Measurements from ENCODE around the gene PPP2R5A. TPM values are rescaled to one million over a fixed set of nuclear protein-coding genes. Genes with fewer than 3 reads are reported as not detected.
"Not testable (repeated sequence)": the region's sequence is repeated elsewhere in the genome, so short reads cannot be mapped to it uniquely, and the experiment has no call there.

Gene PPP2R5A
- total RNA-seq, 1 donor from 2014 or later, result 80.7 TPM

DNA sequence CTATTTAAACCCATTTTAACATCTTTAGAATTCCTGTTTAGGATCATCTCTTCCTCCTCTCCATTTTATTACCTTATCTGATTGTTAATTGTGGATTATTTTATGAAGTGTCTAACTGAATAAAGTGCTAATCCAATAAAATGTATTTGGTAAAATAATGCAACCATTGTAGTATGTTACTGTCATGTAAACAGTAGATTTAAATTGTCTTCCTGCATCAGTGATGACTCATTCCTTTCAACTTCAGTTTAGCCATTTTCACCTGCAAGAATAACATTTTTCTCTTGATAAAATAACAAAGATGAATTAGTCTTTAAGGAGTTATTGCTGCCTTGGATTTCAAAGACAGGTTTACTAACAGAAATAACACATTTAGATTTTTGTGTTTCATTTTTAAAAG lies 5.4 kb downstream of the PPP2R5A start:
- no peak for ATAC-seq
- DNase-seq, result no peak
- intact Hi-C loops (cut with micrococcal nuclease), result loop anchor here (5.0 kb wide), 1 partner anchor 218 kb away; no protein-coding TSS in a partner anchor

DNA sequence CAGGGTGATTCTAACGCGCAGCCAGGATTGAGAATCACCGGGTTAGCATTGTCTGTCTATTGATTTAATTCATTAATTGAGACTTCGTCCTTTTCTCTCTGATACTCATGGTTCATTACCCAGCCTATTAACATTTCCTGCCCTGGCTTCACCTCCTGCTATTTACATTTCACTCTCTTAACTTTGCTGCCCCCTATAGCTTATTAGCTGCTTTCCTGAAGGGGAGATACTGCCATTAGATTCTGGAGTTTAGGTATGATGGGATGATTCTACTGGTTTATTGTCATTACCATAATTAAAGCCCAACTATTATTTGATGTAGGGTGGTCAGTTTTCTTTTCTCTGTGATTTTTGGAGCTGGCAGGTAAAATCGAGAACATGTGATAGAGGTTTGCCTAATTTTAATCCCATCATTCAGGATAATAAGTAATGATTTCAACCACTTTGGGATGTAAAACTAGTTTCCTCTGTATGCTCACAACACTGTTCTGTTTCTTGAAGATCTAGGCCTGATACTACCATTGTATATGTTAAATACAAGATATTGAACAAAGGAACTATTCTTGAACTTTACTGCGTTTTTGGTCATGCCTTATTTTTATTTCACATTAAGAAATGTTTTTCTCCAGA lies 6.4 kb downstream of the PPP2R5A start:
- ATAC-seq (peak; percentile 70), DNase-seq (no peak)
- intact Hi-C loops (cut with micrococcal nuclease), result loop anchor here (5.0 kb wide), 1 partner anchor 219 kb away; no protein-coding TSS in a partner anchor

DNA sequence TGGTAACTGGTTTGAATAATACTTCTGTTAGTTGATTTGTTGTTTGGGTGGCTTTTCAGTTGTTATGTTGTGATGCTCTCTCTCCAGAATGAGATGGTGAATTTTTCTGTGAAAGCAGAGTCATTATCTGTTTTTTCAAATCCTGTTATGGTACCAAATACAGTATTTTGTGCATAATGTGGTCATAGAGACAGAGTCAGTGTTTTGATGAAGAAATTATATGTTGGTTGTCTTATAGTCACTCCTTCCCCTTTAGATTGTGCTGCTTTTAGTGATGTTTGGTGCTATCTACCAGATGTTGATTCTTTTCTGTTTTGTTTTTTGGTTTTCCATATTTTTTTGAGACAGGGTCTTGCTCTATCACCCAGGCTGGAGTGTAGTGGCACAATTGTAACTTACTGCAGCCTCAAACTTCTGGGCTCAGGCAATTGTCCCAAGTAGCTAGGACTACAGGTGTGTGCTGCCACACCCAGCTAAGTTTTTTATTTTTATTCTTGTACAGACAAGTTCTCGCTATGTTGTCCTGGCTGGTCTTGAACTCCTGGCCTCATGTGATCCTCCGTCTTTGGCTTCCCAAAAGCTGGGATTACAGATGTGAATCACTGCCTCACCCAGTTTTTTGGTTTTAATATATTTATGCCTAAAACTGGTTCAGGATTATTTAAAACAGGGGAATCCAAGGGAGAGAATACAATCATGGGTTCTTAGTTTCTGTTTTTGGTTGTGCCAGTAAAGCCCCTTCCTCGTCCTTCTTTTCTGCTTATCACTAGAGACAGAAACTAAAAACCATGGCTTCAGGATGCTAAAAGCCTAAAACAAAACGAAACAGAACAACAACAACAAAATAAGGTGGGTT lies 7.3 kb downstream of the PPP2R5A start:
- no peak for ATAC-seq
- intact Hi-C loops (cut with micrococcal nuclease), result loop anchor here (5.0 kb wide), 1 partner anchor 220 kb away; no protein-coding TSS in a partner anchor

DNA sequence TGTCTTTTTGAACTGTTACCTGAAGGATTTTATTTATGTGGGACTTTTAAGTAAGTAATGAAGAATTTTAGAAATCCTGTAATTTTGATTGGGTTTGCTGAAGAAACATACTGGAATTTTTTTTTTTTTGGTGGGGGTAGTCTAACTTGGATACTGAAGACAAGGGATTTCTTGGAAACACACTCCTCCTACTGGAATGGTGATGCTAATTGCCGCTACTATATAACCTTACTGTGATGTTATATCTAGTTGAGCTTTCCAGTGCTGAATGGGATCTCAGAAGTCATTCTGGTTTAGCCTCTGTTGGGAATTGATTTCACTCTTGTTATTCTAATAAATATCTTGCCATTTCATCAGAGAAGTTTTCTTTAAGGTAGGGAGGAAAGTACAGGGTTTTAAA lies 8.4 kb downstream of the PPP2R5A start:
- intact Hi-C loops (cut with micrococcal nuclease), result loop anchor here (5.0 kb wide), 1 partner anchor 221 kb away; no protein-coding TSS in a partner anchor
- ATAC-seq (peak; percentile 44), DNase-seq (no peak)

More for the DNA sequence above, 7.3 kb downstream of the PPP2R5A start:
- DNase-seq, result no peak

DNA sequence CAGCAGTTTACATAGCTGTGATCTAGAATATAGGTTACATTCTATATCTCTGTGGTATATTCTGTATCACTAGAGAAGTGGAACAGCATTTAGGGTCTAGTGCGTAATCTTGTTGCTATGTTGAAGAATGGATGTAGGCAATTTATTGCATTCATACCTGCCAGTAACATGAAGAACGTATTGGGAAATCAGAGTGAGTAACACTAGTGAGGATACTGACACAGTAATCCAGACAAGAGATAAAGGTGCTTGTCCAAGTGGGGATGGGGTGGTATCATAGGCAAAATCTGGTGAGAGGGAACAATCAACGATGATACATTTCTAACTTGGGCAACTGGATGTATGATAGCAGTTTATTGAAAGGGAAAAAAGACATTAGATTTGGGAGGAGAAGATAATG lies 9.8 kb downstream of the PPP2R5A start:
- DNase-seq, result no peak
- intact Hi-C loops (cut with micrococcal nuclease), result loop anchor here (5.0 kb wide), 1 partner anchor 223 kb away; no protein-coding TSS in a partner anchor
- ATAC-seq, result no peak

DNA sequence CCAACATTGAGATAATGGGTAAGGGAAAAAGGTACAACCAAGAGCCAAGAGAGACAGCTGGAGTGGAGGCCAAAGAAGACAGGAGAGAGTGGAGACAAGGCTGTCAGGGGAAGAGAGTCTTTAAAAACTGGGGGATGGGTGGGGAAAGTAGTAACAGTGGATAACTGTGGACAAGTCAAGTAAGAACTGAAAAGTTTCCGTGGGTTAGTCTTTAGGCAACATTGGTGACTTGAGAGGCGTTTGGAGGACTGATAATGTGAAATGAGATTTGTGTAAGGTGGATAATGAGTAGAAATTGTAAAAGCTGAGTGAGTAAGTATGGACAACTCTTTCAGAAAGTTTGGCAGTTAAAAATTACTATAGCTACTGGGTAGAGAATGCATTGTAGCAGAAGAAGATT lies 10.4 kb downstream of the PPP2R5A start:
- ATAC-seq, result no peak
- intact Hi-C loops (cut with micrococcal nuclease), result no loop called here

DNA sequence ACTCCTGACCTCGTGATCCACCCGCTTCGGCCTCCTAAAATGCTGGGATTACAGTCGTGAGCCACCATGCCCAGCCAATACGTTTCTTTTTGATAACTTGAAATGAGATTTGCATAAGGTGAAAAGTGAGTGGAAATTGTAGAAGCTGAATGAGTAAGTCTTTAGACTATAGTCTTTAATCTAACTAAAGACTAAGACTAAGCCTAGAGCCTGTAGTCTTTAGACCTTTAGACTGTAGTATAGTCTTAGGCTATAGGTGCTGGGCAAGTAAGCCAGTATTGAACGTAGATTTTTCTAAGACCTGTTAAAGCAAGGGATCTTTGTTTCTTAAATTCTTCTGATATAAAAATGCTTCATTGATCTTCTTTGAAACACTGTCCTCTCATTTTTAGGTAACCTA lies 12.1 kb downstream of the PPP2R5A start:
- DNase-seq (no peak), ATAC-seq (no peak)
- intact Hi-C loops (cut with micrococcal nuclease), result no loop called here

More for the DNA sequence above, 10.4 kb downstream of the PPP2R5A start:
- DNase-seq, result no peak

DNA sequence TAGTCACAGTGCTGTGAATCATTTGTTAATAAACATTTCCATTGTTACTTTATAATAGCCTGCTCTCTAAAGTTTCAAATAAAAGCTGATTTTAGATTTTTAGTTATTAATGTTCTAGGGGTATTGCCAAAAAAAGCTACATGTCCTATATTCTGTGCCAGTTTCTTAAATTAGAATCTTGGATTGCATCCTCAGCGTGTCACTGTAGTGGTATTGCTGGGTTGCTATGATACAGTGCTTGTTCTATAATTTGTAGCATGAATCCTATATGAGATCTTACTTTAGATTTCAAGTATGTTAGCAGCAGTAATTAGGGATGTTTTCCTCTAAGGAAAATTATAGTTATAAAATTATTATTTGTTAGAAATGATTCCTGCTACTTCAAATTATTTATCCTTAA lies 16.4 kb downstream of the PPP2R5A start:
- ATAC-seq, result peak; percentile 77
- no peak for DNase-seq
- intact Hi-C loops (cut with micrococcal nuclease), result no loop called here

DNA sequence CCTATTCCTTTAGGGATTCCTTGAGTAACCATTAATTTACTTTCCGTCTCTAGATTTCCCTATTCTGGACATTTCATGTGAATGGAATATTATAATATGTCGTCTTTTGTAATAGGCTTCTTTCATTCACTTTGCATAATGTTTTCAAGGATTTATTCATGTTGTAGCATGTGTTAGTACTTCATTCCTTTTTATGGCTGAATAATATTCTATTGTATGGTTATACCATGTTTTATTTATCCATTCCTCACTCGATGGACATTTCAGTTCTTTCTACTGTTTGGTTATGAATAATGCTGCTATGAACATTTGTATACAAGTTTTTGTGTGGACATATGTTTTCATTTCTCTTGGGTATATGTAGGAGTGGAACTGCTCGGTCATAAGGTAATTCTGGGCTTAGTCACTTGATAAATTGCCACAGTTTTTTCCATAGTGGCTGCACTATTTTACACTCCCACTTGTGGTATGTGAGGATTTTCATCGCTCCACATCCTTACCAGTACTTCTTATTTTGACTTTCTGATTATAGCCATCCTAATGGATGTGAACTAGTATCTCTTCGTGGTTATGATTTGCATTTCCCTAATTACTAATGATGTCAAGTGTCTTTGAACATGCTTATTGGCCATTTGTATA lies 17.7 kb downstream of the PPP2R5A start:
- no peak for DNase-seq
- ATAC-seq, result no peak
- intact Hi-C loops (cut with micrococcal nuclease), result no loop called here

DNA sequence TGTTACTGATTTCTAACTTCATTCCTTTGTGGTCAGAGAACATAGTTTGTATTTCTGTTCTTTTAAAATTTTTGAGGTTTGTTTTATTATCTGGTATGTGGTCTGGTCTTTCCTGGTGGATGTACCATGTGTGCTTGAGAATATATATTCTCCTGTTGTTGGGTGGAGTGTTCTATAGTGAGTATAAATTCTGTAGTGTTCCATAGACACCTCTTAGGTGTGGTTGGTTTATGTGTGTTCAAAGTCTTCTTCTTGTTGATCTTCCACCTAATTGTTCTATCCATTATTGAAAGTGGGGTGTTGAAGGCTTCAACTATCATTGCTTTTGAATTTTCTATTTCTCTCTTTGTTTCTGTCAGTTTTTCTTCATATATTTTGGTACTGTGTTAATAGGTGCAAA lies 20.1 kb downstream of the PPP2R5A start:
- intact Hi-C loops (cut with micrococcal nuclease), result no loop called here
- ATAC-seq (no peak), DNase-seq (no peak)

DNA sequence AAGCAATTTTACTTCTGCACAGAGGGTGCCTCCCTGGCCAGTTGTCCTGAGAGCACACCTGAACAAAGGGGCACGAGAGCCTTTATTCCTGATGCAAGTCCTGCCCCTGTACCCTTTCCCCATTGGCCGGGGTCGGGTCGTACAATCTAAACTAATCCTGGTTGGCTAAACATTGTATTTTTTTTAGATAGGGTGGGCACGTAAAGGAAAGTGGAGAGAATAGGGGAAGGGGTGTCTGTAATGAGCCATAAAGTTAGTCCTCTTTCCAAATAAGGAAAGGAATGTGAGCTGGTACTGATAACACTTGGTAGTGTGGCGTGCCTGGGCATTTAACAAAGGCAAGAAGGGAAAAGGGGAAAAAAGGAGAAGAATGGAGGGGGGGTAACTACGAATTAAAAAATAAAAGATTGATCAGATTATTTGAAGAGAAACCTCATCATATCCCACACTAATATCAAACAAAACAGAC lies 20.8 kb downstream of the PPP2R5A start:
- DNase-seq; intact Hi-C loops (cut with micrococcal nuclease); ATAC-seq: not testable (repeated sequence)

DNA sequence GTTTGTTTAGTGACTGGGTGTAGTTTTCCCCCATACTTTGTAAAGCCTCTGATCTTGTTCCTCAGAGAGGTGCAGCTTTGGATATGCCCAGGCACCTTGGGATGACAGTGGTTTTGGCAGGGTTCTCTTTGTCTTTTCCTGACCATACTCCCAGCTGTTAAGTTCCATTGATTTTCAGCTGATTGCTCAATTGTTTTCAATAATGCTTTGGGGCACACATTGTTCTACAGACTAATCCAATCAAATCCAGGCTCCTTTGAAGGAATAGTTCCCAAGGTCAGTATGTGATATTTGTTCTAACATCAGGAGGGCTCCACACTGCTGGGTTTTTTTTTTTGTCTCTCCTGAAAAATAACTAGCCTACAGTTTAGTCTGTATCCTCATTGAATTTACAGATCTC lies 24.8 kb downstream of the PPP2R5A start:
- intact Hi-C loops (cut with micrococcal nuclease), result no loop called here
- DNase-seq (no peak), ATAC-seq (peak; percentile 13)

DNA sequence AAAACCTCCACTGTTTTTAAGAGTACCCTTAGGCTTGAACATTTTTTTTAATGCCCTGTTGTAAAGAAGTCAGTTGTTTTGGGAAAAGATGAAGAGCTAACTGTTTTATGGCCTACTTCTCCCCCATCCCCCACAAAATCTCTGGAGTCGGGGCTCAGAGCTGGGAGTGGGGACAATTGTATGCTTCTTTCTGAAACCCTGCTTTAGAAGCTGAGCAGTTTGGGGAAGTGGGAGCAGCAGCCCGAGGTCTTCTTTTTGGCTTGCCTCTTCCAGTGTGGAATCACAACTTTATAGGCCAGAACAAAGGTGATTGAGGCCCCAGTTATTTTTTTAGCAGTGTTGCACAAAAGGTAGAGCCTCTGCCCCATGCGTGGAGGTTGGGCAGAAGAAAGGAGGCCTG lies 25.2 kb downstream of the PPP2R5A start:
- intact Hi-C loops (cut with micrococcal nuclease), result no loop called here
- ATAC-seq (no peak), DNase-seq (no peak)

DNA sequence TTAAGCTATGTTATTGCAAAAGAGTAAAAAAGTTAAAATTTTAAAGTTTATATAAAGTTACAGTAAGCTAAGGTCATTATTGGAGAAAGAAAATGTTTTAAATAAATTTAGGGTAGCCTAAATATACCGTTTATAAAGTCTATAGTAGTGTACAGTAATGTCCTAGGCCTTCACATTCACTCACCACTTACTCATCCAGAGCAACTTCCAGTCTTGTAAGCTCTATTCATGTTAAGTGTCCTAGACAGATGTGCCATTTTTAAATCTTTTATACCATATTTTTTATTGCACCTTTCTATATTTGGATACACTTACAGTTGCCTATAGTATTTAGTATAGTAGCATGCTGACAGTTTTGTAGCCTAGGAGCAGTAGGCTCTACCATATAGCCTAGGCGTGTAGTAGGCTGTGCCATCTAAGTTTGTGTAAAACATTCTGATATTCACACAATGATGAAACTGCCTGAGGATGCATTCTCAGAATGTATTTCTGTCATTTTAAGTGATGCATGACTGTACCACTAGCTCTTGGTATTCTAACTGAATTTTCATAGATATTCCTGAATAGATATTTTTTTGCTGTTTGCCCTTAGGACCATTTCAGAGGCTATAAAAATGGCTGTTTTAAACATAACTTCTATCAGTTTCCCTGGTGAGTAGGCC lies 26.8 kb downstream of the PPP2R5A start:
- ATAC-seq (peak; percentile 13), DNase-seq (no peak)
- intact Hi-C loops (cut with micrococcal nuclease), result no loop called here

DNA sequence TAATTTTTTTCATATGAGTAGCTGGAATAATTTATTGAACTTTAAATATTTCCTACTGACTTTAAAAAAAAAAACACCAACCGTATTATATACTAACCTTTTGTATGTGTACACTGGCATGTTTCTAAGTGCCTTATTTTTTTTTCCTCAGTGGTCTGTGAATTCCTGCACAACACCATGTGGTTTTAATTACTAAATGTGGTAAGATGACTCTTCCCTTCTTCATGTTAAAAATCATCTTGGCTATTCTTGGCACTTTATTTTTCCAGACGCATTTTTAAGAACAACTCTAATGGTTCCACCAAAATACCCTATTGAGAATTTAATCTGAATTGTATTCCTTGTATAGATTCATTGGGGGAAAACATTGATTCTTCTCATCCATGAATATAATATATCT lies 28.4 kb downstream of the PPP2R5A start:
- intact Hi-C loops (cut with micrococcal nuclease), result no loop called here
- DNase-seq (no peak), ATAC-seq (no peak)

DNA sequence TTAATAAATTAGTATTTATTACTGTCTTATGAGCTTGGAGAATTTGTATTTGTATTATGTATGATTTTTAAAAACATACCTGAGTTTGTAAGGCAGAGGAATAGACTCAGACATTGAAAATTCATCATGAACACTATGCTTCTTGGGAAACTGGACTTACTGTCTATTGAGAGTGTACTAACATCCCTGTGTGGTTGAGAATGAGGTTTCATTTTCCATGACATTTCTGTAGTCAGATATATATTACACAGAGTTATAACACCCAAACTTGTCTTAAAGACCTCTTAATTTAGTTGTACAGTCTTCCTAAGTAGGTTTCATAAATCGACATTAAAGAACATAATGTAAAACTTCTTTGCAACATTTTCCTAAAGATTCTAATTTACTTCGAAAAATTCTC lies 30.0 kb downstream of the PPP2R5A start:
- intact Hi-C loops (cut with micrococcal nuclease), result no loop called here
- ATAC-seq (no peak), DNase-seq (no peak)

DNA sequence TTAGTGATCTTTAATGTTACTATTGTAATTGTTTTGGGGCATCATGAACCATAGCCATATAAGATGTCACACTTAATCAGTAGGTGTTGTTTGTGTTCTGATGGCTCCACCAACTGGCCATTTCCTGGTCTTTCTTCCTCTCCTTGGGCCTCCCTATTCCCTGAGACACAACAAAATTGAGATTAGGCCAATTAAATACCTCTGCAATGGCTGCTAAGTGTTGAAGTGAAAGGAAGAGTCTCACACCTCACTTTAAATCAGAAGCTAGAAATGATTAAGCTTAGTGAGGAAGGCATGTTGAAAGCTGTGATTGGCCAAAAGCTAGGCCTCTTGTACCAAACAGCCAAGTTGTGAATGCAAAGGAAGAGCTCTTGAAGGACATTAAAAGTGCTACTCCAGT lies 30.7 kb downstream of the PPP2R5A start:
- peak; percentile 58 for ATAC-seq
- DNase-seq, result no peak
- intact Hi-C loops (cut with micrococcal nuclease), result no loop called here

DNA sequence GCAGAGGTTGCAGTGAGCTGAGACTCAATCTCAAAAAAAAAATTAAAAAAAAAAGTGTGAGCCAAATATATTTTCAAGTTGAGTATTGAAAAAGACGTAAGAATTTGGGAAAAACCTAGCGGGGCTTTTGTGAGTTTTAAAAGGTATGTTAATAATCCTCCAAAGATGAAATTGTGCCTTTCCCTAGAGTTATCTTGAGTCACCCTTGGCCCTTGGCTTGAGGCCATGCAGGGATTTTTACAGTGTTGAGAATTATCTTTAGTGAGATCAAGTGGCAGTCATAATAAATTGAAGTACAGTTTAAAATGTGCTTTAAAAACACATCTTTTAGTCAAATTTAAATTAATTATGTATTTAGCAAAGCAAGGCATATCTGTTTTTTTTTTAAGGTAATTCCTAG lies 32.7 kb downstream of the PPP2R5A start:
- intact Hi-C loops (cut with micrococcal nuclease), result no loop called here
- ATAC-seq (no peak), DNase-seq (no peak)

DNA sequence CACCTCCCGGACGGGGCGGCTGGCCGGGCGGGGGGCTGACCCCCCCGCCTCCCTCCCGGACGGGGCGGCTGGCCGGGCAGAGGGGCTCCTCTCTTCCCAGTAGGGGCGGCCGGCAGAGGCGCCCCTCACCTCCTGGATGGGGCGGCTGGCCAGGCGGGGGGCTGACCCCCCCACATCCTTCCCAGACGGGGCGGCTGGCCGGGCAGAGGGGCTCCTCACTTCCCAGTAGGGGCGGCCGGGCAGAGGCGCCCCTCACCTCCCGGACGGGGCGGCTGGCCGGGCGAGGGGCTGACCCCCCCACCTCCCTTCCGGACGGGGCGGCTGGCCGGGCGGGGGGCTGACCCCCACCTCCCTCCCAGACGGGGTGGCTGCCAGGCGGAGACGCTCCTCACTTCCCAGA lies 35.8 kb downstream of the PPP2R5A start:
- ATAC-seq; intact Hi-C loops (cut with micrococcal nuclease); DNase-seq: not testable (repeated sequence)
